ENCODE results near the gene LIM2.

Gene LIM2

DNA sequence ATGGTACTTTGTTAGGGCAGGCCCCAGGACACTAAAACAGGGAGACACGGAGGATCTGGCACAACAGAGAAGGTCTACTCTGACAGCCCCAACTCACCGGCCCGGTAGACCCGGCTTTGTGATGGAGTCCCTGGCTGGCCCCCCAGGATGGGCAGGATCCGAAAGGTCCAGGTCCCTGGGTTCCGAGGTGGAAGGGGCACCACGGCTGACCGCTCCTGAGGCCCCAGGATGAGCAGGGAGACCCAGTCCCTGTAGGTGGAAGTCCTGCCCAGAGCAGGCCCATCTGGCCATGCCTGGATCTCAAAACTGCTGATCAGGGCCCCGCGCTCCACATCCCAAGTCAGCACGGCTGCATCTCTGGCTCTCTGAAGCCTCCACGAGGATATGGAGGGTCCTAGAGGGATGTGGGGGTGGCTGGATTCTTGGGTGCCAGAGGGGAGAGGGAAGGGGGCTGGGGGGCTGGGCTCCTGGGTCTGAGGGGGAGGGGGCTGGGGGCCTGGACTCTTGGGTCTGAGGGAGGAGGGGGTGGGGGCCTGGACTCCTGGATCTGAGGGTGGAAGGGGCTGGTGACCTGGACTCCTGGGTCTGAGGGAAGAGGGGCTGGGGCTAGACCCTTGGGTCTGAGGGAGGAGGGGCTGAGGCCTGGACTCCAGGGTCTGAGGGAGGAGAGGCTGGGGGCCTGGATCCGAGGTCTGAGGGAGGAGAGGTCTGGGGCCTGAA is 50.5 kb downstream of the LIM2 start:
- Histone ChIP-seq H3K27ac (ENCODE audit: low read depth, low read length) (no peak overlapping the region), H3K9me3 (ENCODE audit: insufficient read depth, low read depth, low read length) (no peaks in the 10 kb centered on the region), H3K27me3 (ENCODE audit: insufficient read depth, low read length) (peaks cover 18% of the 10 kb centered on the region), H3K4me1 (ENCODE audit: insufficient read depth, low read length) (peaks cover 9% of the 10 kb centered on the region), H3K9ac (ENCODE audit: low read depth, low read length) (no peak overlapping the region), H3K4me3 (ENCODE audit: low read length) (no peak overlapping the region), H3K36me3 (ENCODE audit: insufficient read depth, low read length) (peaks cover 2% of the 10 kb centered on the region; the same call in 1 of the 2 replicates)
- WGBS: 96% methylated on average over 13 of the region's 13 CpGs

GRCh38 chr19:51333836-51334460 is 53.8 kb downstream of the LIM2 start:
- H3K4me3 ChIP-seq (ENCODE audit: low read length): no peak overlapping the region
- WGBS: 90% methylated on average over 13 of the region's 13 CpGs
- H3K9me3 ChIP-seq (ENCODE audit: insufficient read depth, low read depth, low read length): no peaks in the 10 kb centered on the region
- no peak overlapping the region for H3K27ac ChIP-seq (ENCODE audit: low read depth, low read length)
- H3K4me1 ChIP-seq (ENCODE audit: insufficient read depth, low read length): peaks cover 4% of the 10 kb centered on the region; the same call in 1 of the 2 replicates
- H3K27me3 ChIP-seq (ENCODE audit: insufficient read depth, low read length): no peaks in the 10 kb centered on the region
- H3K36me3 ChIP-seq (ENCODE audit: insufficient read depth, low read length): peaks cover 22% of the 10 kb centered on the region
- no peak overlapping the region for H3K9ac ChIP-seq (ENCODE audit: low read depth, low read length)

DNA sequence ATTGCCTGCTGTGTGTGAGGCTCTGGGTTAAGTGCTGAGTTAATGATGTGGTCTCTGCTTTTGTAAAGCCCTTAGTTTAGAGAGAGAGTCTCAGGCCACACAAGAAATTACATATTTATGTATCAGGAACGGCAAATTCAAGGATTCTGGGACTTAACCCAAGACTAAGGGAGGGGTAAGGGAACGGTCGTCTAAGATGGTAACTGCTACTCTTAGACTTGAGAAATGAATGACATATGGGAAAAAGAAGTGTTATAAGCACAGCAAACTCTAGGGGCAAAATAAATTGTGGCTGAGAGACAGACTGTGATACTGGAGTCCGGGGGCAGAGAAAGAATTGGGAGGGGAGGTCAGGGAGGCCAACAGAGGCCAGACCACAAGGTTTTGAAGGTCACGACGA is 56.1 kb downstream of the LIM2 start:
- no peak overlapping the region for H3K9ac ChIP-seq (ENCODE audit: low read depth, low read length)
- 94% methylated on average over 6 of the region's 6 CpGs for WGBS
- peaks cover 5% of the 10 kb centered on the region; the same call in 1 of the 2 replicates for H3K27me3 ChIP-seq (ENCODE audit: insufficient read depth, low read length)
- peaks cover 3% of the 10 kb centered on the region; the same call in 1 of the 2 replicates for H3K4me1 ChIP-seq (ENCODE audit: insufficient read depth, low read length)
- H3K36me3 ChIP-seq (ENCODE audit: insufficient read depth, low read length): peaks cover 22% of the 10 kb centered on the region
- H3K4me3 ChIP-seq (ENCODE audit: low read length): no peak overlapping the region
- no peak overlapping the region for H3K27ac ChIP-seq (ENCODE audit: low read depth, low read length)
- H3K9me3 ChIP-seq (ENCODE audit: insufficient read depth, low read depth, low read length): no peaks in the 10 kb centered on the region

DNA sequence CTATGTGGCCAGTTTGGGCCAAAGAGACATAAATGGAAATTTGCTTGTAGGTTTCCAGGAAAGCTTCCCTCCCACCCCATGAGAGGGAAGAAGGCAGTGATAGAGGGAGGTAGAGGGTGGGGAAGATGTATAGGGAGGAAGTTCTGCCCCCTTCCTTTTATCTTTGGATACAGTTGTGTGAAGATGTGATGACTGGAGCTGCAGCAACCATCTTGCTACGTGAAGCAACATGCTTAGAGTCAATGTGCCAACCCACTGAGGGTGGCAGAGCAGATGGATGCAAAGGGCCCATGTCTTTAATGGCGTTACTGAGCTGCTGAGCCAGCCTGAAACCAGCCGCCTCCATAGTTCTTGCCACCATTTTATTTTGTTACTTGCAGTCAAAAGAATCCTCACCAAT is 56.6 kb downstream of the LIM2 start:
- H3K36me3 ChIP-seq (ENCODE audit: insufficient read depth, low read length): peaks cover 22% of the 10 kb centered on the region
- H3K9me3 ChIP-seq (ENCODE audit: insufficient read depth, low read depth, low read length): no peaks in the 10 kb centered on the region
- H3K27ac ChIP-seq (ENCODE audit: low read depth, low read length): no peak overlapping the region
- WGBS: 79% methylated on average over 3 of the region's 3 CpGs
- H3K27me3 ChIP-seq (ENCODE audit: insufficient read depth, low read length): peaks cover 5% of the 10 kb centered on the region; the same call in 1 of the 2 replicates
- peaks cover 3% of the 10 kb centered on the region; the same call in 1 of the 2 replicates for H3K4me1 ChIP-seq (ENCODE audit: insufficient read depth, low read length)
- no peak overlapping the region for H3K9ac ChIP-seq (ENCODE audit: low read depth, low read length)
- no peak overlapping the region for H3K4me3 ChIP-seq (ENCODE audit: low read length)

GRCh38 chr19:51330366-51330765 is 57.4 kb downstream of the LIM2 start:
- Histone ChIP-seq H3K4me3 (ENCODE audit: low read length) (no peak overlapping the region), H3K9me3 (ENCODE audit: insufficient read depth, low read depth, low read length) (no peaks in the 10 kb centered on the region), H3K9ac (ENCODE audit: low read depth, low read length) (no peak overlapping the region), H3K27me3 (ENCODE audit: insufficient read depth, low read length) (peaks cover 5% of the 10 kb centered on the region; the same call in 1 of the 2 replicates), H3K4me1 (ENCODE audit: insufficient read depth, low read length) (peaks cover 3% of the 10 kb centered on the region; the same call in 1 of the 2 replicates), H3K27ac (ENCODE audit: low read depth, low read length) (no peak overlapping the region), H3K36me3 (ENCODE audit: insufficient read depth, low read length) (peaks cover 22% of the 10 kb centered on the region)
- WGBS: 97% methylated on average over 4 of the region's 4 CpGs

Measured in HUES64 (cell line).